H9 (cell line): ENCODE measurements around the gene RPL26. TPM values are rescaled to one million over a fixed set of nuclear protein-coding genes. Genes with fewer than 3 reads are reported as not detected.

Experiments
- DNase-seq: peaks from one replicate; pipeline ENCODE4 v3.0.0-alpha.2; 2017
- H2AFZ ChIP-seq: one replicate; pipeline ENCODE4 v1.6.1; 2013; ENCODE audit warnings: mild to moderate bottlenecking, low read length, control low read depth, moderate library complexity
- H2AK5ac ChIP-seq: 2 replicates; pipeline ENCODE4 v1.6.1; 2013; ENCODE audit warnings: low read length, control low read depth, mixed read lengths; ENCODE audit not compliant: insufficient read length
- H2BK120ac ChIP-seq: one replicate; pipeline ENCODE4 v1.6.1; 2013; ENCODE audit warnings: low read depth, mild to moderate bottlenecking, low read length, control low read depth, inconsistent platforms; ENCODE audit not compliant: poor library complexity, severe bottlenecking
- H2BK12ac ChIP-seq: 2 replicates; pipeline ENCODE4 v1.6.1; 2013; ENCODE audit warnings: low read length, control low read depth, mixed read lengths, low read depth; ENCODE audit not compliant: insufficient read length
- H2BK15ac ChIP-seq: 2 replicates; pipeline ENCODE4 v1.6.1; 2013; ENCODE audit warnings: low read depth, low read length, control low read depth
- H2BK20ac ChIP-seq: one replicate; pipeline ENCODE4 v1.6.1; 2013; ENCODE audit warnings: low read depth, mild to moderate bottlenecking, low read length, control low read depth, inconsistent platforms; ENCODE audit not compliant: poor library complexity, severe bottlenecking
- H2BK5ac ChIP-seq: 2 replicates; pipeline ENCODE4 v1.6.1; 2013; ENCODE audit warnings: low read length, control low read depth, mixed read lengths; ENCODE audit not compliant: insufficient read length
- H3K14ac ChIP-seq: 2 replicates; pipeline ENCODE4 v1.6.1; 2013; ENCODE audit warnings: low read length, control low read depth; ENCODE audit not compliant: insufficient read depth
- H3K18ac ChIP-seq: 2 replicates; pipeline ENCODE4 v1.6.1; 2013; ENCODE audit warnings: low read depth, mild to moderate bottlenecking, mixed read lengths, low read length, control low read depth; ENCODE audit not compliant: insufficient read length
- H3K23ac ChIP-seq: 2 replicates; pipeline ENCODE4 v1.6.1; 2013; ENCODE audit warnings: low read length, control low read depth, mixed read lengths, low read depth; ENCODE audit not compliant: insufficient read length
- H3K23me2 ChIP-seq: 2 replicates; pipeline ENCODE4 v1.6.1; 2013; ENCODE audit warnings: low read depth, mild to moderate bottlenecking, mixed read lengths, low read length, control low read depth; ENCODE audit not compliant: insufficient read length, poor library complexity, severe bottlenecking
- H3K27ac ChIP-seq: 2 replicates; pipeline ENCODE4 v1.5.1; 2013; ENCODE audit warnings: low read length, control low read depth, mixed read lengths, low read depth; ENCODE audit not compliant: insufficient read length
- H3K27me3 ChIP-seq: 2 replicates; pipeline ENCODE4 v1.6.1; 2013; ENCODE audit warnings: low read length, control low read depth, inconsistent platforms; ENCODE audit not compliant: insufficient read depth
- H3K4ac ChIP-seq: 2 replicates; pipeline ENCODE4 v1.6.1; 2013; ENCODE audit warnings: low read depth, mild to moderate bottlenecking, control low read depth, inconsistent platforms, low read length, moderate library complexity
- H3K4me1 ChIP-seq: 2 replicates; pipeline ENCODE4 v1.6.1; 2013; ENCODE audit warnings: low read length, control low read depth, inconsistent platforms; ENCODE audit not compliant: insufficient read depth
- H3K4me2 ChIP-seq: 2 replicates; pipeline ENCODE4 v1.6.1; 2013; ENCODE audit warnings: low read length, control low read depth, mixed read lengths; ENCODE audit not compliant: insufficient read length, insufficient read depth
- H3K56ac ChIP-seq: 2 replicates; pipeline ENCODE4 v1.6.1; 2013; ENCODE audit warnings: low read depth, mild to moderate bottlenecking, mixed read lengths, low read length, control low read depth; ENCODE audit not compliant: insufficient read length
- H3K79me1 ChIP-seq: 2 replicates; pipeline ENCODE4 v1.6.1; 2013; ENCODE audit warnings: low read depth, mild to moderate bottlenecking, moderate library complexity, low read length, control low read depth, inconsistent platforms; ENCODE audit not compliant: insufficient read depth, poor library complexity, severe bottlenecking
- H3K79me2 ChIP-seq: 2 replicates; pipeline ENCODE4 v1.6.1; 2013; ENCODE audit warnings: low read length, control low read depth, inconsistent platforms; ENCODE audit not compliant: insufficient read depth
- H3K9ac ChIP-seq: 2 replicates; pipeline ENCODE4 v1.6.1; 2013; ENCODE audit warnings: low read length, control low read depth, mixed read lengths; ENCODE audit not compliant: insufficient read length; ENCODE audit errors: extremely low read depth
- H3K9me3 ChIP-seq: one replicate; pipeline ENCODE4 v1.6.1; 2013; ENCODE audit warnings: low read depth, low read length, inconsistent platforms; ENCODE audit not compliant: control insufficient read depth
- H3T11ph ChIP-seq: one replicate; pipeline ENCODE4 v1.6.1; 2013; ENCODE audit warnings: mild to moderate bottlenecking, low read length, control low read depth, inconsistent platforms
- H4K20me1 ChIP-seq: one replicate; pipeline ENCODE4 v1.6.1; 2013; ENCODE audit not compliant: control insufficient read depth, insufficient read length, insufficient read depth
- H4K5ac ChIP-seq: 2 replicates; pipeline ENCODE4 v1.6.1; 2013; ENCODE audit warnings: low read depth, mild to moderate bottlenecking, mixed read lengths, low read length, control low read depth; ENCODE audit not compliant: insufficient read length
- H4K8ac ChIP-seq: replicated peaks from 2 replicates; pipeline ENCODE4 v1.6.1; 2013; ENCODE audit warnings: low read length, control low read depth, mixed read lengths, low read depth; ENCODE audit not compliant: insufficient read length
- H4K91ac ChIP-seq: 2 replicates; pipeline ENCODE4 v1.6.1; 2013; ENCODE audit warnings: low read depth, mild to moderate bottlenecking, moderate library complexity, mixed read lengths, low read length, control low read depth; ENCODE audit not compliant: insufficient read length
- H3K27ac Mint-ChIP-seq, 3 experiments: 2 replicates in 2 of 3; 3 replicates in 1 of 3; pipeline ENCODE4 v1.8.0; 2020 to 2021; ENCODE audit warnings: mixed read lengths in 3 of 3, mild to moderate bottlenecking in 1 of 3, moderate library complexity in 1 of 3
- H3K27me3 Mint-ChIP-seq: 2 replicates; pipeline ENCODE4 v1.8.0; 2021; ENCODE audit warnings: low read depth, mild to moderate bottlenecking, moderate library complexity, mixed read lengths
- H3K36me3 Mint-ChIP-seq, 3 experiments: 2 replicates in 2 of 3; 3 replicates in 1 of 3; pipeline ENCODE4 v1.8.0; 2020 to 2021; ENCODE audit warnings: low read depth in 3 of 3, mixed read lengths in 3 of 3; ENCODE audit not compliant: insufficient read depth in 1 of 3
- H3K4me1 Mint-ChIP-seq, 2 experiments: 2 replicates each; pipeline ENCODE4 v1.8.0; 2020; ENCODE audit warnings: mixed read lengths in 2 of 2
- H3K4me3 Mint-ChIP-seq, 2 experiments: 2 replicates in 1 of 2; 3 replicates in 1 of 2; pipeline ENCODE4 v1.8.0; 2020 to 2021; ENCODE audit warnings: mild to moderate bottlenecking in 2 of 2, mixed read lengths in 2 of 2, moderate library complexity in 1 of 2
- H3K9me3 Mint-ChIP-seq, 2 experiments: 2 replicates in 1 of 2; 3 replicates in 1 of 2; pipeline ENCODE4 v1.8.0; 2020; ENCODE audit warnings: mild to moderate bottlenecking in 2 of 2, mixed read lengths in 2 of 2, moderate library complexity in 1 of 2
- WGBS: extraction: QIAGEN DNeasy Blood & Tissue Kit; methylation state at CpG from one replicate; pipeline ENCODE4 v1.1.7; 2013; ENCODE audit warnings: missing lambda C conversion rate, low lambda C conversion rate, mixed read lengths; ENCODE audit not compliant: insufficient read length; ENCODE audit errors: extremely low coverage; 5-methylcytosine and 5-hydroxymethylcytosine counted together
- total RNA-seq: library from RNA; stranded (reverse); gene quantifications from 2 replicates; pipeline ENCODE4 v1.2.1, GENCODE V29; 2021
- TF ChIP-seq, protein P1 (sequence below): fragments of 200-600 bp; sonication (generic); conservative IDR thresholded peaks from 3 replicates; pipeline ENCODE4 v1.8.0; 2021; ENCODE audit warnings: antibody characterized with exemption, mild to moderate bottlenecking

Gene RPL26
- total RNA-seq, 1 experiment from 2014 or later: 2,434 TPM

- no peak within 1 kb of the TSS for H2BK12ac ChIP-seq
- TF ChIP-seq, protein P1, sequence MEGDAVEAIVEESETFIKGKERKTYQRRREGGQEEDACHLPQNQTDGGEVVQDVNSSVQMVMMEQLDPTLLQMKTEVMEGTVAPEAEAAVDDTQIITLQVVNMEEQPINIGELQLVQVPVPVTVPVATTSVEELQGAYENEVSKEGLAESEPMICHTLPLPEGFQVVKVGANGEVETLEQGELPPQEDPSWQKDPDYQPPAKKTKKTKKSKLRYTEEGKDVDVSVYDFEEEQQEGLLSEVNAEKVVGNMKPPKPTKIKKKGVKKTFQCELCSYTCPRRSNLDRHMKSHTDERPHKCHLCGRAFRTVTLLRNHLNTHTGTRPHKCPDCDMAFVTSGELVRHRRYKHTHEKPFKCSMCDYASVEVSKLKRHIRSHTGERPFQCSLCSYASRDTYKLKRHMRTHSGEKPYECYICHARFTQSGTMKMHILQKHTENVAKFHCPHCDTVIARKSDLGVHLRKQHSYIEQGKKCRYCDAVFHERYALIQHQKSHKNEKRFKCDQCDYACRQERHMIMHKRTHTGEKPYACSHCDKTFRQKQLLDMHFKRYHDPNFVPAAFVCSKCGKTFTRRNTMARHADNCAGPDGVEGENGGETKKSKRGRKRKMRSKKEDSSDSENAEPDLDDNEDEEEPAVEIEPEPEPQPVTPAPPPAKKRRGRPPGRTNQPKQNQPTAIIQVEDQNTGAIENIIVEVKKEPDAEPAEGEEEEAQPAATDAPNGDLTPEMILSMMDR: peak; percentile 70
These were observed 6.5 kb downstream of the RPL26 start, which contains the start of gene KRABD2 for GRCh38 chr17:8376271-8377067. TSS of gene KRABD2 (minus strand) at chr17:8376704.

More at GRCh38 chr17:8376271-8377067, 6.5 kb downstream of the RPL26 start, which contains the start of gene KRABD2:
- no peak within 1 kb of the TSS for H2AK5ac ChIP-seq
- peak within 1 kb of the TSS; percentile 87 to 89 for H3K4me3 Mint-ChIP-seq
- peak within 1 kb of the TSS; percentile 85 for H3K9ac ChIP-seq
- no peak within 1 kb of the TSS for H2BK15ac ChIP-seq
- H3K27ac Mint-ChIP-seq: peak within 1 kb of the TSS; percentile 17 to 94 (median 81)
- peak within 1 kb of the TSS; percentile 24 for H3K27ac ChIP-seq
- WGBS: no CpG with 5 or more reads among the region's 41 CpGs
- no peak within 1 kb of the TSS for H2AFZ ChIP-seq
- H3K56ac ChIP-seq: peak within 1 kb of the TSS; percentile 2
- H3K4me1 ChIP-seq: peaks cover 3% of the 10 kb centered on the region
- H3K14ac ChIP-seq: peak within 1 kb of the TSS; percentile 87
- H3K9me3 Mint-ChIP-seq: peaks cover 0 to 1% of the 10 kb centered on the region in 2 experiments; a peak in 1 of 5 replicates
- no peak within 1 kb of the TSS for H3K23ac ChIP-seq
- H4K8ac ChIP-seq: no peak within 1 kb of the TSS
- peak within 1 kb of the TSS; percentile 87 for H3K4me2 ChIP-seq
- H3K27me3 Mint-ChIP-seq: no peaks in the 10 kb centered on the region
- H2BK20ac ChIP-seq: no peak within 1 kb of the TSS
- H3K23me2 ChIP-seq: peaks cover 8% of the 10 kb centered on the region
- H3K36me3 Mint-ChIP-seq: peaks cover 37 to 72% (median 66%) of the 10 kb centered on the region in 3 experiments
- H4K91ac ChIP-seq: no peak within 1 kb of the TSS
- no peaks in the 10 kb centered on the region for H4K20me1 ChIP-seq
- no peak within 1 kb of the TSS for H2BK120ac ChIP-seq
- no peak within 1 kb of the TSS for H3K4ac ChIP-seq
- H4K5ac ChIP-seq: peak within 1 kb of the TSS; percentile 31
- H3K79me2 ChIP-seq: peaks cover 2% of the 10 kb centered on the region; the same call in 1 of the 2 replicates
- no peaks in the 10 kb centered on the region for H3K79me1 ChIP-seq
- H3T11ph ChIP-seq: no peak within 1 kb of the TSS
- DNase-seq: peak; percentile 99
- peak within 1 kb of the TSS; percentile 90 for H3K18ac ChIP-seq
- no peak within 1 kb of the TSS for H2BK5ac ChIP-seq
- H3K4me1 Mint-ChIP-seq: peaks cover 41% of the 10 kb centered on the region in 2 experiments
- no peaks in the 10 kb centered on the region for H3K27me3 ChIP-seq
- no peaks in the 10 kb centered on the region for H3K9me3 ChIP-seq
